Ovary (tissue), 3 donors: Measurements from ENCODE around the gene SYCP2L.

Experiments
- EP300 ChIP-seq: sonication (generic); formaldehyde crosslinking; IDR thresholded peaks from one replicate; pipeline ENCODE4 v1.6.1; 2017; ENCODE audit warnings: antibody characterized with exemption
- POLR2A ChIP-seq: fragments of 450-650 bp; IDR thresholded peaks from one replicate; pipeline ENCODE4 v1.6.1; 2017; ENCODE audit warnings: antibody characterized with exemption, mild to moderate bottlenecking, moderate library complexity
- TF ChIP-seq, protein P1 (sequence below), 3 donors: fragments of 450-650 bp in 2 of 3; fragments of 200-600 bp in 1 of 3; IDR thresholded peaks; one replicate each; pipeline versions ENCODE4 v1.5.1 to v1.8.0; 2016 to 2022; ENCODE audit warnings: antibody characterized with exemption in 3 of 3, mild to moderate bottlenecking in 1 of 3
- donor health status: DM: no; HTN: no; CAD: no.

DNA sequence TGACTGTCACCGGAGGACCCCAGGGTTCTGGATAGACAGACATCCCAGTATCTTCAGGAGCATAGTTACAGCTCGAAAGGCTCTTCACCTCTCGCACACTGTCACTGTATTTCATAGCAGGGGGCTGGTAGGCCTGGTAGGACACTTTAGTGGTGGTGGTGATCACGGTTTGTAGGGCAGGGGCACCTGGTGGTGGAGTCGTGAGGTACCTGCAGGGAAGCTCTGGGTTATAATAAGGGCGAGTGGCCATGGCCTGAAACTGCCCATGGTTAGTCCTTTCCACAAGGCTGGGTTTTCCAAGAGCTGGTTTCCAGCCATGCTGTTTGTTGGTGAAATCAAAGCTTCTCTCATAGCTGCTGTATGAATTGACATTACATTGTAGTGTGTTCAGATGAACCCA lies 12.6 kb upstream of the SYCP2L start:
- TF ChIP-seq, protein P1, sequence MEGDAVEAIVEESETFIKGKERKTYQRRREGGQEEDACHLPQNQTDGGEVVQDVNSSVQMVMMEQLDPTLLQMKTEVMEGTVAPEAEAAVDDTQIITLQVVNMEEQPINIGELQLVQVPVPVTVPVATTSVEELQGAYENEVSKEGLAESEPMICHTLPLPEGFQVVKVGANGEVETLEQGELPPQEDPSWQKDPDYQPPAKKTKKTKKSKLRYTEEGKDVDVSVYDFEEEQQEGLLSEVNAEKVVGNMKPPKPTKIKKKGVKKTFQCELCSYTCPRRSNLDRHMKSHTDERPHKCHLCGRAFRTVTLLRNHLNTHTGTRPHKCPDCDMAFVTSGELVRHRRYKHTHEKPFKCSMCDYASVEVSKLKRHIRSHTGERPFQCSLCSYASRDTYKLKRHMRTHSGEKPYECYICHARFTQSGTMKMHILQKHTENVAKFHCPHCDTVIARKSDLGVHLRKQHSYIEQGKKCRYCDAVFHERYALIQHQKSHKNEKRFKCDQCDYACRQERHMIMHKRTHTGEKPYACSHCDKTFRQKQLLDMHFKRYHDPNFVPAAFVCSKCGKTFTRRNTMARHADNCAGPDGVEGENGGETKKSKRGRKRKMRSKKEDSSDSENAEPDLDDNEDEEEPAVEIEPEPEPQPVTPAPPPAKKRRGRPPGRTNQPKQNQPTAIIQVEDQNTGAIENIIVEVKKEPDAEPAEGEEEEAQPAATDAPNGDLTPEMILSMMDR (IDR thresholded peaks at IDR 0.05) = no peak
- TF ChIP-seq POLR2A (no peak), EP300 (no peak)
